K562 (cell line): ENCODE measurements around the gene ITGB2. TPM values are rescaled to one million over a fixed set of nuclear protein-coding genes. Genes with fewer than 3 reads are reported as not detected.

Experiments used
- CHD7 ChIP-seq: fragments of 200-600 bp; sonication (generic); IDR thresholded peaks from one replicate; pipeline ENCODE4 v1.6.1; 2012; ENCODE audit warnings: mild to moderate bottlenecking, low read depth, low read length, inconsistent platforms
- FOXP1 ChIP-seq: sonication (generic); formaldehyde crosslinking; IDR thresholded peaks from 2 replicates; pipeline ENCODE4 v1.8.0; 2022; ENCODE audit warnings: mild to moderate bottlenecking, missing genetic modification reagents
- HMBOX1 ChIP-seq: sonication (generic); IDR thresholded peaks from 2 replicates; pipeline ENCODE4 v1.6.1; 2016
- MCM7 ChIP-seq, 2 experiments: fragments of 450-650 bp; IDR thresholded peaks; 2 replicates each; pipeline ENCODE4 v1.6.1; 2016 to 2018
- NELFE ChIP-seq: IDR thresholded peaks from 2 replicates; pipeline ENCODE4 v1.6.1; 2011; ENCODE audit warnings: mild to moderate bottlenecking; ENCODE audit not compliant: insufficient read depth, insufficient read length
- RBM15 ChIP-seq: fragments of 200-400 bp; formaldehyde crosslinking; IDR thresholded peaks from 2 replicates; pipeline ENCODE4 v1.6.1; 2018; ENCODE audit warnings: mild to moderate bottlenecking, low read length, moderate library complexity; ENCODE audit not compliant: insufficient read depth
- SMC3 ChIP-seq: conservative IDR thresholded peaks from 2 replicates; pipeline ENCODE4 v1.6.1; 2011; ENCODE audit warnings: low read depth, low read length, improper control_type of control experiment; ENCODE audit not compliant: insufficient read depth
- SREBF2 ChIP-seq: sonication (generic); formaldehyde crosslinking; IDR thresholded peaks from 2 replicates; pipeline ENCODE4 v1.4.0; 2020; ENCODE audit warnings: mild to moderate bottlenecking, missing genetic modification reagents
- TARDBP ChIP-seq: fragments of 450-650 bp; IDR thresholded peaks from 2 replicates; pipeline ENCODE4 v1.6.1; 2016
- ZNF23 ChIP-seq: fragments of 250-450 bp; sonication (Bioruptor Pico); IDR thresholded peaks from 2 replicates; pipeline ENCODE4 v1.4.0; 2020; ENCODE audit warnings: mild to moderate bottlenecking
- ZNF586 ChIP-seq: fragments of 450-650 bp; formaldehyde crosslinking; conservative IDR thresholded peaks from 2 replicates; pipeline ENCODE4 v1.4.0; 2020; ENCODE audit warnings: mild to moderate bottlenecking, moderate library complexity
- polyA plus RNA-seq, 8 experiments: library from polyadenylated mRNA; depleted of rRNA in 4 of 8; stranded (reverse) in 5 of 8; unstranded in 3 of 8; fragments of >200 nt; fragmentation: Nextera tagmentation in 2 of 8; fragmentation: Illumina TruSeq in 1 of 8; extraction: Ambion mirVana in 2 of 8; extraction: Trizol in 1 of 8; gene quantifications; 2 replicates each; pipeline versions ENCODE4 v1.2.1 to v1.2.3, GENCODE V29; 2011 to 2014; ENCODE audit warnings: inconsistent platforms in 1 of 8, missing spikeins in 1 of 8
- total RNA-seq, 7 experiments: library from RNA; depleted of rRNA in 6 of 7; stranded (reverse); fragments of >200 nt in 6 of 7; fragmentation: Illumina TruSeq in 2 of 7; extraction: Trizol in 2 of 7; gene quantifications; 2 replicates each; pipeline versions ENCODE4 v1.2.1 to v1.2.3, GENCODE V29; 2011 to 2021; ENCODE audit warnings: low replicate concordance in 1 of 7
- TF ChIP-seq, protein P1 (sequence below): sonication (generic); formaldehyde crosslinking; IDR thresholded peaks from 2 replicates; pipeline ENCODE4 v1.8.1; 2023; ENCODE audit warnings: mild to moderate bottlenecking, missing genetic modification reagents
- TF ChIP-seq, protein P2 (sequence below), 2 experiments: fragments of 450-650 bp in 1 of 2; sonication (generic) in 1 of 2; formaldehyde crosslinking; conservative IDR thresholded peaks; 2 replicates each; pipeline versions ENCODE4 v1.4.0 to v1.8.1; 2020 to 2022; ENCODE audit warnings: mild to moderate bottlenecking in 1 of 2, missing genetic modification reagents in 1 of 2

The ITGB2 gene
- total and polyA plus RNA-seq, 9 of the 15 experiments (the other 6 are each of a cell fraction or from before 2014, with no cell fraction given) = 0.07 to 1.3 (median 0.51) TPM; not detected in 2

- TF ChIP-seq ZNF586 (CRISPR knock-in tag) (no peak), NELFE (no peak), FOXP1 (CRISPR knock-in tag) (0 out of 2 replicates have a peak, but pooled peaks have one; percentile 76), RBM15 (no peak), SMC3 (no peak), ZNF23 (CRISPR knock-in tag) (no peak), CHD7 (no peak), MCM7 (IDR thresholded peaks at IDR 0.05) (no peak), HMBOX1 (no peak), TARDBP (peak; percentile 82; the same call in 1 of the 2 replicates), SREBF2 (CRISPR knock-in tag) (no peak)
- TF ChIP-seq, protein P1, sequence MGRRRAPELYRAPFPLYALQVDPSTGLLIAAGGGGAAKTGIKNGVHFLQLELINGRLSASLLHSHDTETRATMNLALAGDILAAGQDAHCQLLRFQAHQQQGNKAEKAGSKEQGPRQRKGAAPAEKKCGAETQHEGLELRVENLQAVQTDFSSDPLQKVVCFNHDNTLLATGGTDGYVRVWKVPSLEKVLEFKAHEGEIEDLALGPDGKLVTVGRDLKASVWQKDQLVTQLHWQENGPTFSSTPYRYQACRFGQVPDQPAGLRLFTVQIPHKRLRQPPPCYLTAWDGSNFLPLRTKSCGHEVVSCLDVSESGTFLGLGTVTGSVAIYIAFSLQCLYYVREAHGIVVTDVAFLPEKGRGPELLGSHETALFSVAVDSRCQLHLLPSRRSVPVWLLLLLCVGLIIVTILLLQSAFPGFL (CRISPR knock-in tag) = no peak
- TF ChIP-seq, protein P2, sequence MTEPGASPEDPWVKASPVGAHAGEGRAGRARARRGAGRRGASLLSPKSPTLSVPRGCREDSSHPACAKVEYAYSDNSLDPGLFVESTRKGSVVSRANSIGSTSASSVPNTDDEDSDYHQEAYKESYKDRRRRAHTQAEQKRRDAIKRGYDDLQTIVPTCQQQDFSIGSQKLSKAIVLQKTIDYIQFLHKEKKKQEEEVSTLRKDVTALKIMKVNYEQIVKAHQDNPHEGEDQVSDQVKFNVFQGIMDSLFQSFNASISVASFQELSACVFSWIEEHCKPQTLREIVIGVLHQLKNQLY (CRISPR knock-in tag; conservative IDR thresholded peaks at IDR 0.05) = no peak; a peak in 1 of 4 replicates
Observed at GRCh38 chr21:44873356-44874239, 47.1 kb downstream of the ITGB2 start, which contains the start of gene PTTG1IP (continued).
